GM19240 (cell line): ENCODE data around the gene LHFPL2.

ENCODE experiments used
- DNase-seq: peaks from one replicate; pipeline ENCODE4 v3.0.0; 2011; ENCODE audit warnings: low spot score; ENCODE audit not compliant: insufficient read length

LHFPL2 gene

GRCh38 chr5:78597068-78597973 lies 51.3 kb downstream of the LHFPL2 start:
- no peak for DNase-seq

GRCh38 chr5:78595458-78595921 lies 53.1 kb downstream of the LHFPL2 start:
- DNase-seq = no peak

- no peak for DNase-seq
Observed at GRCh38 chr5:78594610-78595457, 53.7 kb downstream of the LHFPL2 start.

- no peak for DNase-seq
Observed at GRCh38 chr5:78594021-78594420, 54.6 kb downstream of the LHFPL2 start.

GRCh38 chr5:78593465-78593864 lies 55.1 kb downstream of the LHFPL2 start:
- DNase-seq = no peak

- DNase-seq = no peak
Observed at GRCh38 chr5:78592735-78593386, 55.7 kb downstream of the LHFPL2 start.

GRCh38 chr5:78591972-78592700 lies 56.4 kb downstream of the LHFPL2 start:
- DNase-seq = peak; percentile 32

GRCh38 chr5:78591138-78591612 lies 57.4 kb downstream of the LHFPL2 start:
- no peak for DNase-seq

GRCh38 chr5:78589923-78590322 lies 58.6 kb downstream of the LHFPL2 start:
- no peak for DNase-seq

- DNase-seq = no peak
Observed at GRCh38 chr5:78588507-78588906, 60.1 kb downstream of the LHFPL2 start.

- DNase-seq = no peak
Observed at GRCh38 chr5:78587775-78588291, 60.7 kb downstream of the LHFPL2 start.

GRCh38 chr5:78587081-78587774 lies 61.3 kb downstream of the LHFPL2 start:
- no peak for DNase-seq

- DNase-seq = no peak
Observed at GRCh38 chr5:78586251-78586650, 62.3 kb downstream of the LHFPL2 start.

- DNase-seq = no peak
Observed at GRCh38 chr5:78578015-78578414, 70.6 kb downstream of the LHFPL2 start.

- no peak for DNase-seq
Observed at GRCh38 chr5:78577071-78577807, 71.3 kb downstream of the LHFPL2 start.

- no peak for DNase-seq
Observed at GRCh38 chr5:78576376-78576775, 72.2 kb downstream of the LHFPL2 start.

- peak; percentile 32 for DNase-seq
Observed at GRCh38 chr5:78574731-78575161, 73.8 kb downstream of the LHFPL2 start.

- DNase-seq = no peak
Observed at GRCh38 chr5:78574131-78574673, 74.4 kb downstream of the LHFPL2 start.

- no peak for DNase-seq
Observed at GRCh38 chr5:78573318-78573717, 75.3 kb downstream of the LHFPL2 start.
